ENCODE data around the gene RSPO1. TPM values are rescaled to one million over a fixed set of nuclear protein-coding genes. Genes with fewer than 3 reads are reported as not detected.

Gene RSPO1
- total RNA-seq, 2 experiments from 2014 or later = not detected

- H3K36me3 Mint-ChIP-seq (ENCODE audit: low read depth) = no peaks in the 10 kb centered on the region
- no peak for DNase-seq
- no peak for ATAC-seq
- intact Hi-C loops (cut with micrococcal nuclease) = no loop called here
- H3K4me3 Mint-ChIP-seq = no peak overlapping the region
- no peak for TF ChIP-seq CTCF (IDR thresholded peaks at IDR 0.05)
- H3K4me1 Mint-ChIP-seq (ENCODE audit: low read depth) = no peaks in the 10 kb centered on the region
- H3K27ac Mint-ChIP-seq = no peak overlapping the region
- peaks cover 2% of the 10 kb centered on the region for H3K27me3 Mint-ChIP-seq
- CTCF ChIA-PET = interaction anchor here (0.6 kb wide), 1 partner anchor 1686 kb away, joined by 3 read pairs; no protein-coding TSS in a partner anchor
- no peaks in the 10 kb centered on the region for H3K9me3 Mint-ChIP-seq
- POLR2A ChIA-PET = no interaction called here
Measured at GRCh38 chr1:37652976-37653375, 18.3 kb upstream of the RSPO1 start.

GRCh38 chr1:37651803-37652202, 17.1 kb upstream of the RSPO1 start:
- Mint-ChIP-seq H3K36me3 (ENCODE audit: low read depth) (no peaks in the 10 kb centered on the region), H3K9me3 (no peaks in the 10 kb centered on the region), H3K27me3 (peaks cover 6% of the 10 kb centered on the region), H3K27ac (no peak overlapping the region), H3K4me1 (ENCODE audit: low read depth) (no peaks in the 10 kb centered on the region), H3K4me3 (no peak overlapping the region)
- POLR2A ChIA-PET = no interaction called here
- ATAC-seq (no peak), DNase-seq (no peak)
- CTCF ChIA-PET = no interaction called here
- TF ChIP-seq CTCF (IDR thresholded peaks at IDR 0.05) = no peak
- intact Hi-C loops (cut with micrococcal nuclease) = loop anchor here (2.0 kb wide), 1 partner anchor 19 kb away; no protein-coding TSS in a partner anchor

GRCh38 chr1:37650721-37651120, 16.0 kb upstream of the RSPO1 start:
- ChIA-PET POLR2A (no interaction called here), CTCF (no interaction called here)
- DNase-seq = no peak
- H3K9me3 Mint-ChIP-seq = no peaks in the 10 kb centered on the region
- no peaks in the 10 kb centered on the region for H3K4me1 Mint-ChIP-seq (ENCODE audit: low read depth)
- intact Hi-C loops (cut with micrococcal nuclease) = loop anchor here (2.0 kb wide), 1 partner anchor 20 kb away; no protein-coding TSS in a partner anchor
- H3K4me3 Mint-ChIP-seq = no peak overlapping the region
- ATAC-seq = no peak
- peaks cover 4% of the 10 kb centered on the region for H3K27me3 Mint-ChIP-seq
- no peak for TF ChIP-seq CTCF (IDR thresholded peaks at IDR 0.05)
- H3K27ac Mint-ChIP-seq = no peak overlapping the region
- H3K36me3 Mint-ChIP-seq (ENCODE audit: low read depth) = no peaks in the 10 kb centered on the region

- intact Hi-C loops (cut with micrococcal nuclease) = loop anchor here (2.0 kb wide), 1 partner anchor 21 kb away; no protein-coding TSS in a partner anchor
- no peak overlapping the region for H3K27ac Mint-ChIP-seq
- H3K4me1 Mint-ChIP-seq (ENCODE audit: low read depth) = no peaks in the 10 kb centered on the region
- no peak for TF ChIP-seq CTCF (IDR thresholded peaks at IDR 0.05)
- ATAC-seq = no peak
- H3K36me3 Mint-ChIP-seq (ENCODE audit: low read depth) = no peaks in the 10 kb centered on the region
- no peaks in the 10 kb centered on the region for H3K9me3 Mint-ChIP-seq
- CTCF ChIA-PET = interaction anchor here (1.2 kb wide), 1 partner anchor 46 kb away, joined by 3 read pairs; no protein-coding TSS in a partner anchor
- POLR2A ChIA-PET = no interaction called here
- DNase-seq = no peak
- H3K27me3 Mint-ChIP-seq = peaks cover 5% of the 10 kb centered on the region
- H3K4me3 Mint-ChIP-seq = no peak overlapping the region
Measured at GRCh38 chr1:37650173-37650572, 15.5 kb upstream of the RSPO1 start.

GRCh38 chr1:37647281-37647680, 12.6 kb upstream of the RSPO1 start:
- Mint-ChIP-seq H3K4me1 (ENCODE audit: low read depth) (no peaks in the 10 kb centered on the region), H3K4me3 (no peak overlapping the region), H3K36me3 (ENCODE audit: low read depth) (no peaks in the 10 kb centered on the region), H3K9me3 (no peaks in the 10 kb centered on the region), H3K27me3 (peaks cover 7% of the 10 kb centered on the region), H3K27ac (no peak overlapping the region)
- no peak for TF ChIP-seq CTCF (IDR thresholded peaks at IDR 0.05)
- no peak for DNase-seq
- ATAC-seq = no peak
- POLR2A ChIA-PET = no interaction called here
- CTCF ChIA-PET = no interaction called here
- intact Hi-C loops (cut with micrococcal nuclease) = no loop called here
